ENCODE results near the gene RUFY4.

The RUFY4 gene

DNA sequence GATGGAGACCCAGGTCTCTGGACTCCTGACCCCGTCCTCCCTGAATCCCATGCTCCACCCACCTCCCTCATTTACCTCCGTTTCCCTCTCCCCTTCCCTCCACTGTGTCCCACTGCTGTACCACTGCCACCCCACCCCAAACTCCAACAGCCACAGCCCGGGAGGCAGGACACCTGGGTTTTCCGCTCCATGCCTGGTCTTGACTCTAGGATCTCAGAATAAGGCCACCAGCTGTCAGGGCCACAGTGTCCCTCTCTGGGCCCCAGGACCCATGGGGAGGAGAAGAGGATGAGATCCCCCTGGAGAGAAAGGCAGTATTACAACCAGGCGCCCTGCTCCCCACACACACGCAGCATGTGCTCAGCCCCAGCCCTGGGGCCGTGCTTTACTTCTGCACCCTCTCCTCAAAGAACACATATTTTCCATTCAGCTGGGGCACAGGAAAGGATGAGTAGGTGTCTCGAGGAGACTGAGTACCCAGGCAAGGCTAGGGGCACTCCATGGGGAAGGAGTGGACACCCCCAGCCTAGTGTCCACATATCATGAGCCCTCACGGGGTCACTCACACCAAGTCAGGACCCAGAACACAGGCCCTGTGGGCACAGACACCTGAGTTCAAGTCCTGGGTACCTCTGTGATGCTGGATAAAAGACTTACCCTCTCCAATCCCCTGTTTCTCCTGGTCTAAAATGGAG, 700 bp downstream of the RUFY4 start:
- Mint-ChIP-seq H3K27me3 (ENCODE audit: low read depth, poor library complexity) (peaks cover 47% of the 10 kb centered on the region), H3K27ac (no peak overlapping the region), H3K4me3 (no peak overlapping the region), H3K4me1 (peaks cover 17% of the 10 kb centered on the region), H3K9me3 (no peaks in the 10 kb centered on the region), H3K36me3 (ENCODE audit: low read depth) (no peaks in the 10 kb centered on the region)
- DNase-seq, result no peak
- TF ChIP-seq, protein P1, sequence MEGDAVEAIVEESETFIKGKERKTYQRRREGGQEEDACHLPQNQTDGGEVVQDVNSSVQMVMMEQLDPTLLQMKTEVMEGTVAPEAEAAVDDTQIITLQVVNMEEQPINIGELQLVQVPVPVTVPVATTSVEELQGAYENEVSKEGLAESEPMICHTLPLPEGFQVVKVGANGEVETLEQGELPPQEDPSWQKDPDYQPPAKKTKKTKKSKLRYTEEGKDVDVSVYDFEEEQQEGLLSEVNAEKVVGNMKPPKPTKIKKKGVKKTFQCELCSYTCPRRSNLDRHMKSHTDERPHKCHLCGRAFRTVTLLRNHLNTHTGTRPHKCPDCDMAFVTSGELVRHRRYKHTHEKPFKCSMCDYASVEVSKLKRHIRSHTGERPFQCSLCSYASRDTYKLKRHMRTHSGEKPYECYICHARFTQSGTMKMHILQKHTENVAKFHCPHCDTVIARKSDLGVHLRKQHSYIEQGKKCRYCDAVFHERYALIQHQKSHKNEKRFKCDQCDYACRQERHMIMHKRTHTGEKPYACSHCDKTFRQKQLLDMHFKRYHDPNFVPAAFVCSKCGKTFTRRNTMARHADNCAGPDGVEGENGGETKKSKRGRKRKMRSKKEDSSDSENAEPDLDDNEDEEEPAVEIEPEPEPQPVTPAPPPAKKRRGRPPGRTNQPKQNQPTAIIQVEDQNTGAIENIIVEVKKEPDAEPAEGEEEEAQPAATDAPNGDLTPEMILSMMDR (IDR thresholded peaks at IDR 0.05), result no peak

GRCh38 chr2:218070587-218070986, 1.5 kb downstream of the RUFY4 start:
- H3K36me3 Mint-ChIP-seq (ENCODE audit: low read depth), result no peaks in the 10 kb centered on the region
- H3K4me3 Mint-ChIP-seq, result no peak overlapping the region
- peaks cover 9% of the 10 kb centered on the region for H3K4me1 Mint-ChIP-seq
- peaks cover 53% of the 10 kb centered on the region for H3K27me3 Mint-ChIP-seq (ENCODE audit: low read depth, poor library complexity)
- TF ChIP-seq, protein P1 (IDR thresholded peaks at IDR 0.05), result no peak
- no peaks in the 10 kb centered on the region for H3K9me3 Mint-ChIP-seq
- DNase-seq, result no peak
- H3K27ac Mint-ChIP-seq, result no peak overlapping the region

- Mint-ChIP-seq H3K4me1 (peaks cover 9% of the 10 kb centered on the region), H3K36me3 (ENCODE audit: low read depth) (no peaks in the 10 kb centered on the region), H3K27me3 (ENCODE audit: low read depth, poor library complexity) (peaks cover 53% of the 10 kb centered on the region), H3K4me3 (no peak overlapping the region), H3K9me3 (no peaks in the 10 kb centered on the region), H3K27ac (no peak overlapping the region)
- TF ChIP-seq, protein P1 (IDR thresholded peaks at IDR 0.05), result no peak
- DNase-seq, result no peak
Measured at GRCh38 chr2:218071218-218071937, 2.3 kb downstream of the RUFY4 start.

DNA sequence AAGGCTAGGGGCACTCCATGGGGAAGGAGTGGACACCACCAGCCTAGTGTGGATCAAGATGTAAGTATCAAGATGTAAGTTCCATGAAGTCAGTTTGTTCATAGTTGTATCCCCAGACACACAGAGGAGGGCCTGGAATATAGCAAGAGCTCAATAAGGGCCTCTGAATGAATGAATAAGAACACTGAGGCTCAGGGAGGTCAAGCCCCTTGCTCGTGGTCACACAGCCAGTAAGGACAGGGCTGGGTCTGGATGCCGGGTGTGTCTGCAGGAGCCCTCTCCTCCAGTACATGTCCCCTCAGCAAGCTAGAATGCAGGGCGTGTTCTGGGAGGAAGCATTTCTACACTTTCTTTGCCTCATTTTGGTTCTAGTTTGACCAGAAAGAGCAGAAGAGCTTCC, 2.9 kb downstream of the RUFY4 start:
- peaks cover 49% of the 10 kb centered on the region for H3K27me3 Mint-ChIP-seq (ENCODE audit: low read depth, poor library complexity)
- H3K36me3 Mint-ChIP-seq (ENCODE audit: low read depth), result no peaks in the 10 kb centered on the region
- H3K4me1 Mint-ChIP-seq, result peaks cover 9% of the 10 kb centered on the region
- TF ChIP-seq, protein P1 (IDR thresholded peaks at IDR 0.05), result no peak
- H3K9me3 Mint-ChIP-seq, result no peaks in the 10 kb centered on the region
- DNase-seq, result no peak
- no peak overlapping the region for H3K4me3 Mint-ChIP-seq
- no peak overlapping the region for H3K27ac Mint-ChIP-seq

GRCh38 chr2:218072478-218073024, 3.5 kb downstream of the RUFY4 start:
- Mint-ChIP-seq H3K27ac (no peak overlapping the region), H3K4me1 (peaks cover 9% of the 10 kb centered on the region), H3K9me3 (no peaks in the 10 kb centered on the region), H3K27me3 (ENCODE audit: low read depth, poor library complexity) (peaks cover 45% of the 10 kb centered on the region), H3K36me3 (ENCODE audit: low read depth) (no peaks in the 10 kb centered on the region), H3K4me3 (no peak overlapping the region)
- DNase-seq, result no peak
- TF ChIP-seq, protein P1 (IDR thresholded peaks at IDR 0.05), result no peak

Data from nephron progenitor cell (in vitro differentiated cells).